ENCODE results near the gene GBE1. TPM values are rescaled to one million over a fixed set of nuclear protein-coding genes. Genes with fewer than 3 reads are reported as not detected.

GBE1 gene
- total RNA-seq, 2 experiments from 2014 or later, result 3.7 to 4.4 TPM

GRCh38 chr3:81622395-81622794 is 139.1 kb downstream of the GBE1 start:
- Histone ChIP-seq H3K4me3 (ENCODE audit: low read length) (no peak overlapping the region), H3K36me3 (ENCODE audit: insufficient read depth, low read length) (no peaks in the 10 kb centered on the region), H3K9me3 (ENCODE audit: control insufficient read depth in 1 of 2, insufficient read depth in 1 of 2, low read length in 2 of 2) (no peaks in the 10 kb centered on the region), H3K27ac (ENCODE audit: low read depth in 1 of 2, low read length in 2 of 2) (no peak overlapping the region), H3K4me1 (ENCODE audit: insufficient read depth, low read length) (no peaks in the 10 kb centered on the region), H3K27me3 (ENCODE audit: control insufficient read depth in 1 of 2, insufficient read depth in 2 of 2, low read length in 2 of 2) (no peaks in the 10 kb centered on the region)
- Mint-ChIP-seq H3K4me3 (no peak overlapping the region), H3K36me3 (ENCODE audit: low read depth) (no peaks in the 10 kb centered on the region), H3K27ac (no peak overlapping the region), H3K27me3 (no peaks in the 10 kb centered on the region), H3K9me3 (no peaks in the 10 kb centered on the region), H3K4me1 (ENCODE audit: low read depth) (no peaks in the 10 kb centered on the region)
- TF ChIP-seq, protein P1, sequence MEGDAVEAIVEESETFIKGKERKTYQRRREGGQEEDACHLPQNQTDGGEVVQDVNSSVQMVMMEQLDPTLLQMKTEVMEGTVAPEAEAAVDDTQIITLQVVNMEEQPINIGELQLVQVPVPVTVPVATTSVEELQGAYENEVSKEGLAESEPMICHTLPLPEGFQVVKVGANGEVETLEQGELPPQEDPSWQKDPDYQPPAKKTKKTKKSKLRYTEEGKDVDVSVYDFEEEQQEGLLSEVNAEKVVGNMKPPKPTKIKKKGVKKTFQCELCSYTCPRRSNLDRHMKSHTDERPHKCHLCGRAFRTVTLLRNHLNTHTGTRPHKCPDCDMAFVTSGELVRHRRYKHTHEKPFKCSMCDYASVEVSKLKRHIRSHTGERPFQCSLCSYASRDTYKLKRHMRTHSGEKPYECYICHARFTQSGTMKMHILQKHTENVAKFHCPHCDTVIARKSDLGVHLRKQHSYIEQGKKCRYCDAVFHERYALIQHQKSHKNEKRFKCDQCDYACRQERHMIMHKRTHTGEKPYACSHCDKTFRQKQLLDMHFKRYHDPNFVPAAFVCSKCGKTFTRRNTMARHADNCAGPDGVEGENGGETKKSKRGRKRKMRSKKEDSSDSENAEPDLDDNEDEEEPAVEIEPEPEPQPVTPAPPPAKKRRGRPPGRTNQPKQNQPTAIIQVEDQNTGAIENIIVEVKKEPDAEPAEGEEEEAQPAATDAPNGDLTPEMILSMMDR (IDR thresholded peaks at IDR 0.05), result no peak
- ATAC-seq (ENCODE audit: poor library complexity), result no peak
- CTCF ChIA-PET, result no interaction called here
- POLR2A ChIA-PET, result no interaction called here
- no peak for DNase-seq
- intact Hi-C loops (cut with DNase I, micrococcal nuclease), result no loop called here

- intact Hi-C loops (cut with DNase I, micrococcal nuclease), result no loop called here
- DNase-seq (no peak), ATAC-seq (ENCODE audit: poor library complexity) (no peak)
- TF ChIP-seq, protein P1 (IDR thresholded peaks at IDR 0.05), result no peak
- no peaks in the 10 kb centered on the region for H3K27me3 Mint-ChIP-seq
- no peaks in the 10 kb centered on the region for H3K9me3 Mint-ChIP-seq
- Histone ChIP-seq H3K4me3 (ENCODE audit: low read length) (no peak overlapping the region), H3K27me3 (ENCODE audit: control insufficient read depth in 1 of 2, insufficient read depth in 2 of 2, low read length in 2 of 2) (no peaks in the 10 kb centered on the region), H3K36me3 (ENCODE audit: insufficient read depth, low read length) (no peaks in the 10 kb centered on the region), H3K4me1 (ENCODE audit: insufficient read depth, low read length) (no peaks in the 10 kb centered on the region), H3K27ac (ENCODE audit: low read depth in 1 of 2, low read length in 2 of 2) (no peak overlapping the region), H3K9me3 (ENCODE audit: control insufficient read depth in 1 of 2, insufficient read depth in 1 of 2, low read length in 2 of 2) (no peaks in the 10 kb centered on the region)
- H3K27ac Mint-ChIP-seq, result no peak overlapping the region
- no peak overlapping the region for H3K4me3 Mint-ChIP-seq
- ChIA-PET POLR2A (no interaction called here), CTCF (no interaction called here)
- no peaks in the 10 kb centered on the region for H3K4me1 Mint-ChIP-seq (ENCODE audit: low read depth)
- no peaks in the 10 kb centered on the region for H3K36me3 Mint-ChIP-seq (ENCODE audit: low read depth)
Measured at GRCh38 chr3:81621277-81621676, 140.2 kb downstream of the GBE1 start.

DNA sequence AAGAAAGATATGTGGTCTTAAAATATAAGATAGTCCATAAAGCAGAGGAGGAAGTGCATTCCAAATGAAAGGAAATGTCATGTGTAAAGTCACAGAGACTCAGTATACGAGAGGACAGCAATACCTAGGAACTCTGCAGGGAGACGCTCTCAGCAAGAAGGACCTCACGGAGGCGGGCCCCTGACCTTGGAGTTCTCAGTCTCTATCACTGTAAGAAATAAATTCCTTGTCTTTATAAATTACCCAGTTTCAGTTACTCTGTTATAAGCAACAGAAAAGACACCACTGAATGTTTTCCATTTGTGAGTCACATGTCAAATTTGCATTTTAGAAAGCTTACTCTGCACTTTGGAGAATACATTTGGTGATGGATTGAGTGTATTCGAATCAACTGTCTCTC is 140.6 kb downstream of the GBE1 start:
- Mint-ChIP-seq H3K4me3 (no peak overlapping the region), H3K36me3 (ENCODE audit: low read depth) (no peaks in the 10 kb centered on the region), H3K4me1 (ENCODE audit: low read depth) (no peaks in the 10 kb centered on the region), H3K9me3 (no peaks in the 10 kb centered on the region), H3K27me3 (no peaks in the 10 kb centered on the region), H3K27ac (no peak overlapping the region)
- Histone ChIP-seq H3K4me3 (ENCODE audit: low read length) (no peak overlapping the region), H3K27me3 (ENCODE audit: control insufficient read depth in 1 of 2, insufficient read depth in 2 of 2, low read length in 2 of 2) (no peaks in the 10 kb centered on the region), H3K9me3 (ENCODE audit: control insufficient read depth in 1 of 2, insufficient read depth in 1 of 2, low read length in 2 of 2) (no peaks in the 10 kb centered on the region), H3K4me1 (ENCODE audit: insufficient read depth, low read length) (no peaks in the 10 kb centered on the region), H3K36me3 (ENCODE audit: insufficient read depth, low read length) (no peaks in the 10 kb centered on the region), H3K27ac (ENCODE audit: low read depth in 1 of 2, low read length in 2 of 2) (no peak overlapping the region)
- ATAC-seq (ENCODE audit: poor library complexity) (no peak), DNase-seq (no peak)
- ChIA-PET POLR2A (no interaction called here), CTCF (no interaction called here)
- TF ChIP-seq, protein P1 (IDR thresholded peaks at IDR 0.05), result no peak
- intact Hi-C loops (cut with DNase I, micrococcal nuclease), result no loop called here
